Stimulated activated CD8-positive, alpha-beta memory T cell treated with anti-CD3 and anti-CD28 coated beads, Interleukin-7, amount 100 ng/mL, for 48 hours (primary cell): ENCODE data around the gene KRTAP5-1.

ENCODE experiments used
- DNase-seq, 2 donors: peaks; one replicate each; pipeline ENCODE4 v3.0.0-alpha.2; 2020; ENCODE audit warnings: low read depth in 1 of 2; ENCODE audit errors: extremely low read depth in 1 of 2

Gene KRTAP5-1

GRCh38 chr11:1572197-1573076 is 12.6 kb downstream of the KRTAP5-1 start, which contains the start of gene DUSP8:
Gene DUSP8 (minus strand): TSS chr11:1572271. CDS start chr11:1565826, 6,445 bp downstream.
- DNase-seq: peak; percentile 67 to 79

- no peak for DNase-seq
These were observed 13.3 kb downstream of the KRTAP5-1 start for GRCh38 chr11:1571760-1572196.

- DNase-seq: no peak
These were observed 14.0 kb downstream of the KRTAP5-1 start for GRCh38 chr11:1570896-1571759.

GRCh38 chr11:1570531-1570895 is 14.6 kb downstream of the KRTAP5-1 start:
- DNase-seq: no peak

GRCh38 chr11:1570001-1570453 is 15.1 kb downstream of the KRTAP5-1 start:
- DNase-seq: no peak

- no peak for DNase-seq
These were observed 15.8 kb downstream of the KRTAP5-1 start for GRCh38 chr11:1569251-1569780.

GRCh38 chr11:1568441-1568911 is 16.6 kb downstream of the KRTAP5-1 start:
- DNase-seq: no peak

- DNase-seq: no peak
These were observed 17.4 kb downstream of the KRTAP5-1 start for GRCh38 chr11:1567721-1568100.

GRCh38 chr11:1567052-1567720 is 17.9 kb downstream of the KRTAP5-1 start:
- no peak for DNase-seq

GRCh38 chr11:1566381-1567051 is 18.6 kb downstream of the KRTAP5-1 start:
- DNase-seq: no peak

- DNase-seq: no peak
These were observed 19.2 kb downstream of the KRTAP5-1 start for GRCh38 chr11:1565904-1566247.

GRCh38 chr11:1565173-1565903 is 19.7 kb downstream of the KRTAP5-1 start:
- no peak for DNase-seq

GRCh38 chr11:1564535-1565172 is 20.4 kb downstream of the KRTAP5-1 start:
- no peak for DNase-seq

GRCh38 chr11:1563697-1564534 is 21.2 kb downstream of the KRTAP5-1 start:
- DNase-seq: no peak

GRCh38 chr11:1563149-1563638 is 21.9 kb downstream of the KRTAP5-1 start:
- DNase-seq: no peak

- no peak for DNase-seq
These were observed 22.5 kb downstream of the KRTAP5-1 start for GRCh38 chr11:1562469-1563148.

- DNase-seq: no peak
These were observed 23.1 kb downstream of the KRTAP5-1 start for GRCh38 chr11:1561955-1562354.
